Stomach (tissue), 4 donors: ENCODE results near the gene TSC22D4.

Source experiments
- EP300 ChIP-seq: sonication (generic); formaldehyde crosslinking; IDR thresholded peaks from one replicate; pipeline ENCODE4 v1.6.1; 2017; ENCODE audit warnings: antibody characterized with exemption
- POLR2A ChIP-seq, 4 donors: fragments of 450-650 bp; IDR thresholded peaks; one replicate each; pipeline ENCODE4 v1.6.1; 2016; ENCODE audit warnings: antibody characterized with exemption in 4 of 4, control low read depth in 2 of 4, mild to moderate bottlenecking in 1 of 4, moderate library complexity in 1 of 4
- POLR2AphosphoS5 ChIP-seq, 3 donors: sonication (generic); formaldehyde crosslinking; IDR thresholded peaks; one replicate each; pipeline ENCODE4 v1.6.1; 2016; ENCODE audit warnings: antibody characterized with exemption in 3 of 3
- TF ChIP-seq, protein P1 (sequence below), 7 experiments: fragments of 450-650 bp in 4 of 7; fragments of 200-600 bp in 3 of 7; sonication (generic) in 3 of 7; IDR thresholded peaks; one replicate each; pipeline ENCODE4 v1.5.1; 2016 to 2019; ENCODE audit warnings: antibody characterized with exemption in 7 of 7, control low read depth in 2 of 7, mild to moderate bottlenecking in 1 of 7

DNA sequence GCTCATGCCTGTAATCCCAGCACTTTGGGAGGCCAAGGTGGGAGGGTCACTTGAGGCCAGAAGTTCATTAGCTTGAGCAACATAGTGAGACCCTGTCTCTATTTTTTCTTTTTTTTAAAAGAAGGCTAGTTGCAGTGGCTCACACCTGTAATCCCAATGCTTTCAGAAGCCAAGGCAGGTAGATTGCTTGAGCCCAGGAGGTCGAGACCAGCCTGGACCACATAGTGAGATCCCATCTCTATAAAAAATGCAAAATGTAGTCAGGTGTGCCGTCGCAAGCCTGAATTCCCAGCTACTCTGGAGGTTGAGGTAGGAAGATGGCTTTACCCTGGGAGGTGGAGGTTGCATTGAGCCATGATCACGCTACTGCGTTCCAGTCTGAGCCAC is 12.2 kb upstream of the TSC22D4 start:
- TF ChIP-seq POLR2A (IDR thresholded peaks at IDR 0.05): no peak
- TF ChIP-seq POLR2AphosphoS5 (IDR thresholded peaks at IDR 0.05): no peak
- TF ChIP-seq, protein P1, sequence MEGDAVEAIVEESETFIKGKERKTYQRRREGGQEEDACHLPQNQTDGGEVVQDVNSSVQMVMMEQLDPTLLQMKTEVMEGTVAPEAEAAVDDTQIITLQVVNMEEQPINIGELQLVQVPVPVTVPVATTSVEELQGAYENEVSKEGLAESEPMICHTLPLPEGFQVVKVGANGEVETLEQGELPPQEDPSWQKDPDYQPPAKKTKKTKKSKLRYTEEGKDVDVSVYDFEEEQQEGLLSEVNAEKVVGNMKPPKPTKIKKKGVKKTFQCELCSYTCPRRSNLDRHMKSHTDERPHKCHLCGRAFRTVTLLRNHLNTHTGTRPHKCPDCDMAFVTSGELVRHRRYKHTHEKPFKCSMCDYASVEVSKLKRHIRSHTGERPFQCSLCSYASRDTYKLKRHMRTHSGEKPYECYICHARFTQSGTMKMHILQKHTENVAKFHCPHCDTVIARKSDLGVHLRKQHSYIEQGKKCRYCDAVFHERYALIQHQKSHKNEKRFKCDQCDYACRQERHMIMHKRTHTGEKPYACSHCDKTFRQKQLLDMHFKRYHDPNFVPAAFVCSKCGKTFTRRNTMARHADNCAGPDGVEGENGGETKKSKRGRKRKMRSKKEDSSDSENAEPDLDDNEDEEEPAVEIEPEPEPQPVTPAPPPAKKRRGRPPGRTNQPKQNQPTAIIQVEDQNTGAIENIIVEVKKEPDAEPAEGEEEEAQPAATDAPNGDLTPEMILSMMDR (IDR thresholded peaks at IDR 0.05): no peak
- TF ChIP-seq EP300: no peak
